GM18511 (cell line): ENCODE results near the gene EPGN.

Experiments used
- ATAC-seq: cut with Tn5 transposase; IDR thresholded peaks from one replicate; pipeline ENCODE4 v1.9.1; 2021; ENCODE audit warnings: mild to moderate bottlenecking, moderate library complexity; ENCODE audit not compliant: unreplicated experiment

Gene EPGN

GRCh38 chr4:74308215-74308614, at the start of gene EPGN:
TSS of gene EPGN (plus strand) at chr4:74308470. CDS start at chr4:74308534, 64 bp downstream.
- no peak for ATAC-seq

- no peak for ATAC-seq
These were observed 49.3 kb upstream of the EPGN start for GRCh38 chr4:74258963-74259362.

- no peak for ATAC-seq
These were observed 48.2 kb upstream of the EPGN start for GRCh38 chr4:74260036-74260435.

- no peak for ATAC-seq
These were observed 45.7 kb upstream of the EPGN start for GRCh38 chr4:74262522-74262921.

- no peak for ATAC-seq
These were observed 44.7 kb upstream of the EPGN start for GRCh38 chr4:74263551-74263950.

- no peak for ATAC-seq
These were observed 42.2 kb upstream of the EPGN start for GRCh38 chr4:74266081-74266480.

GRCh38 chr4:74267998-74268606, 40.2 kb upstream of the EPGN start:
- ATAC-seq, result no peak

- no peak for ATAC-seq
These were observed 39.6 kb upstream of the EPGN start for GRCh38 chr4:74268643-74269042.

GRCh38 chr4:74278490-74278889, 29.8 kb upstream of the EPGN start:
- ATAC-seq, result no peak

- ATAC-seq, result no peak
These were observed 28.6 kb upstream of the EPGN start for GRCh38 chr4:74279716-74280115.

GRCh38 chr4:74282926-74283325, 25.3 kb upstream of the EPGN start:
- no peak for ATAC-seq

GRCh38 chr4:74283614-74284013, 24.7 kb upstream of the EPGN start:
- no peak for ATAC-seq

- ATAC-seq, result no peak
These were observed 24.2 kb upstream of the EPGN start for GRCh38 chr4:74284053-74284452.

GRCh38 chr4:74287164-74287563, 21.1 kb upstream of the EPGN start:
- no peak for ATAC-seq

GRCh38 chr4:74287791-74288190, 20.5 kb upstream of the EPGN start:
- ATAC-seq, result no peak

GRCh38 chr4:74291471-74291870, 16.8 kb upstream of the EPGN start:
- ATAC-seq, result no peak

GRCh38 chr4:74292111-74292870, 16.0 kb upstream of the EPGN start:
- ATAC-seq, result no peak

GRCh38 chr4:74293558-74293957, 14.7 kb upstream of the EPGN start:
- no peak for ATAC-seq

- ATAC-seq, result no peak
These were observed 13.6 kb upstream of the EPGN start for GRCh38 chr4:74294681-74295080.

- no peak for ATAC-seq
These were observed 10.7 kb upstream of the EPGN start for GRCh38 chr4:74297539-74297938.

- ATAC-seq, result no peak
These were observed 4.1 kb upstream of the EPGN start for GRCh38 chr4:74304095-74304625.

GRCh38 chr4:74305000-74305399, 3.3 kb upstream of the EPGN start:
- ATAC-seq, result no peak
